HepG2 (cell line): ENCODE results near the gene TMEM250. TPM values are rescaled to one million over a fixed set of nuclear protein-coding genes. Genes with fewer than 3 reads are reported as not detected.

Experiments
- GABPA ChIP-seq, 2 experiments: IDR thresholded peaks; 2 replicates each; pipeline ENCODE4 v1.6.1; 2011 to 2016; ENCODE audit warnings: low read depth in 2 of 2, low read length in 1 of 2, missing biosample characterization in 1 of 2, missing genetic modification characterization in 1 of 2
- KDM3A ChIP-seq: IDR thresholded peaks from 2 replicates; pipeline ENCODE4 v1.6.1; 2018; ENCODE audit warnings: low read depth, missing compliant biosample characterization
- KDM4B ChIP-seq: sonication (generic); formaldehyde crosslinking; IDR thresholded peaks from 2 replicates; pipeline ENCODE4 v1.4.0; 2020; ENCODE audit warnings: missing genetic modification reagents
- KMT2A ChIP-seq: sonication (generic); formaldehyde crosslinking; IDR thresholded peaks from 2 replicates; pipeline ENCODE4 v1.4.0; 2020; ENCODE audit warnings: missing genetic modification reagents
- MAX ChIP-seq: IDR thresholded peaks from 2 replicates; pipeline ENCODE4 v1.6.1; 2012; ENCODE audit warnings: inconsistent platforms
- PPARG ChIP-seq: conservative IDR thresholded peaks from 2 replicates; pipeline ENCODE4 v1.6.1; 2016; ENCODE audit warnings: missing biosample characterization, missing genetic modification reagents
- REPIN1 ChIP-seq: sonication (generic); formaldehyde crosslinking; IDR thresholded peaks from 2 replicates; pipeline ENCODE4 v1.8.0; 2022; ENCODE audit warnings: missing genetic modification reagents, low read depth, mild to moderate bottlenecking, borderline replicate concordance
- SMARCC2 ChIP-seq: fragments of 450-650 bp; IDR thresholded peaks from 2 replicates; pipeline ENCODE4 v1.6.1; 2017; ENCODE audit warnings: antibody characterized with exemption, mild to moderate bottlenecking
- SP140L ChIP-seq: sonication (generic); formaldehyde crosslinking; IDR thresholded peaks from 2 replicates; pipeline ENCODE4 v1.4.0; 2020; ENCODE audit warnings: missing genetic modification reagents, borderline replicate concordance
- THYN1 ChIP-seq: sonication (generic); formaldehyde crosslinking; IDR thresholded peaks from 2 replicates; pipeline ENCODE4 v1.8.1; 2023; ENCODE audit warnings: low read depth, mild to moderate bottlenecking, moderate library complexity, missing genetic modification reagents, borderline replicate concordance
- ZEB1 ChIP-seq: IDR thresholded peaks from 2 replicates; pipeline ENCODE4 v1.6.1; 2012; ENCODE audit warnings: mild to moderate bottlenecking, low read depth, inconsistent platforms; ENCODE audit not compliant: insufficient replicate concordance
- ZNF136 ChIP-seq: sonication (generic); formaldehyde crosslinking; IDR thresholded peaks from 2 replicates; pipeline ENCODE4 v1.8.1; 2022; ENCODE audit warnings: low read depth, mild to moderate bottlenecking, moderate library complexity, missing genetic modification reagents
- ZNF530 ChIP-seq: sonication (generic); formaldehyde crosslinking; IDR thresholded peaks from 2 replicates; pipeline ENCODE4 v1.5.0; 2020; ENCODE audit warnings: low read depth, mild to moderate bottlenecking, missing genetic modification reagents
- ZNF569 ChIP-seq: sonication (generic); formaldehyde crosslinking; IDR thresholded peaks from 2 replicates; pipeline ENCODE4 v1.5.0; 2020; ENCODE audit warnings: mild to moderate bottlenecking, missing genetic modification reagents, moderate library complexity, borderline replicate concordance
- ZNF720 ChIP-seq: sonication (generic); formaldehyde crosslinking; IDR thresholded peaks from 2 replicates; pipeline ENCODE4 v1.4.0; 2020; ENCODE audit warnings: missing genetic modification reagents
- ZNF781 ChIP-seq: sonication (generic); formaldehyde crosslinking; IDR thresholded peaks from 2 replicates; pipeline ENCODE4 v1.5.1; 2020; ENCODE audit warnings: borderline replicate concordance, mild to moderate bottlenecking, missing genetic modification reagents; ENCODE audit errors: not compliant biosample characterization
- polyA plus RNA-seq, 8 experiments: library from polyadenylated mRNA; depleted of rRNA in 3 of 8; stranded (reverse) in 7 of 8; unstranded in 1 of 8; fragments of >200 nt; fragmentation: Illumina TruSeq in 4 of 8; extraction: Trizol in 4 of 8; gene quantifications; 2 replicates each; pipeline versions ENCODE4 v1.2.1 to v1.2.3, GENCODE V29; 2011 to 2016; ENCODE audit warnings: low read depth in 4 of 8, missing spikeins in 1 of 8, mixed read lengths in 1 of 8; ENCODE audit not compliant: insufficient read depth in 1 of 8
- total RNA-seq, 5 experiments: library from RNA; depleted of rRNA; stranded (reverse); fragments of >200 nt; fragmentation: Illumina TruSeq; extraction: Trizol; gene quantifications; 2 replicates each; pipeline ENCODE4 v1.2.3, GENCODE V29; 2016; ENCODE audit warnings: low read depth in 1 of 5
- TF ChIP-seq, protein P1 (sequence below), 2 experiments: sonication (generic) in 1 of 2; formaldehyde crosslinking in 1 of 2; IDR thresholded peaks; 2 replicates each; pipeline versions ENCODE4 v1.4.0 to v1.6.1; 2016 to 2020; ENCODE audit warnings: borderline replicate concordance in 1 of 2, low read depth in 1 of 2, mild to moderate bottlenecking in 1 of 2, missing genetic modification reagents in 1 of 2
- TF ChIP-seq, protein P2 (sequence below): fragments of 450-650 bp; IDR thresholded peaks from 2 replicates; pipeline ENCODE4 v1.6.1; 2017; ENCODE audit warnings: mild to moderate bottlenecking

TMEM250 gene
- total and polyA plus RNA-seq, 2 of the 13 experiments (the other 11 are each of a cell fraction or from before 2014, with no cell fraction given), result 5.5 to 13.9 TPM

GRCh38 chr9:136093995-136094881 lies 24.4 kb downstream of the TMEM250 start (continued):
- TF ChIP-seq, protein P1, sequence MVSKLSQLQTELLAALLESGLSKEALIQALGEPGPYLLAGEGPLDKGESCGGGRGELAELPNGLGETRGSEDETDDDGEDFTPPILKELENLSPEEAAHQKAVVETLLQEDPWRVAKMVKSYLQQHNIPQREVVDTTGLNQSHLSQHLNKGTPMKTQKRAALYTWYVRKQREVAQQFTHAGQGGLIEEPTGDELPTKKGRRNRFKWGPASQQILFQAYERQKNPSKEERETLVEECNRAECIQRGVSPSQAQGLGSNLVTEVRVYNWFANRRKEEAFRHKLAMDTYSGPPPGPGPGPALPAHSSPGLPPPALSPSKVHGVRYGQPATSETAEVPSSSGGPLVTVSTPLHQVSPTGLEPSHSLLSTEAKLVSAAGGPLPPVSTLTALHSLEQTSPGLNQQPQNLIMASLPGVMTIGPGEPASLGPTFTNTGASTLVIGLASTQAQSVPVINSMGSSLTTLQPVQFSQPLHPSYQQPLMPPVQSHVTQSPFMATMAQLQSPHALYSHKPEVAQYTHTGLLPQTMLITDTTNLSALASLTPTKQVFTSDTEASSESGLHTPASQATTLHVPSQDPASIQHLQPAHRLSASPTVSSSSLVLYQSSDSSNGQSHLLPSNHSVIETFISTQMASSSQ (IDR thresholded peaks at IDR 0.05; ENCODE audit: low read depth), result no peak
- TF ChIP-seq, protein P1 (CRISPR knock-in tag; IDR thresholded peaks at IDR 0.05; ENCODE audit: borderline replicate concordance), result no peak
- TF ChIP-seq REPIN1 (CRISPR knock-in tag) (peak; percentile 50; the same call in 1 of the 2 replicates), KMT2A (CRISPR knock-in tag) (no peak), ZEB1 (no peak), GABPA (IDR thresholded peaks at IDR 0.05; ENCODE audit: low read depth, low read length) (no peak), GABPA (CRISPR knock-in tag; IDR thresholded peaks at IDR 0.05; ENCODE audit: low read depth) (no peak), ZNF136 (CRISPR knock-in tag) (no peak), THYN1 (CRISPR knock-in tag) (no peak), PPARG (CRISPR knock-in tag) (no peak), MAX (peak; percentile 87), ZNF720 (no peak), ZNF781 (CRISPR knock-in tag) (peak; percentile 37), SP140L (CRISPR knock-in tag) (no peak), ZNF569 (CRISPR knock-in tag) (no peak), KDM3A (no peak), ZNF530 (CRISPR knock-in tag) (no peak), KDM4B (peak; percentile 44; the same call in 1 of the 2 replicates), SMARCC2 (no peak)
- TF ChIP-seq, protein P2, sequence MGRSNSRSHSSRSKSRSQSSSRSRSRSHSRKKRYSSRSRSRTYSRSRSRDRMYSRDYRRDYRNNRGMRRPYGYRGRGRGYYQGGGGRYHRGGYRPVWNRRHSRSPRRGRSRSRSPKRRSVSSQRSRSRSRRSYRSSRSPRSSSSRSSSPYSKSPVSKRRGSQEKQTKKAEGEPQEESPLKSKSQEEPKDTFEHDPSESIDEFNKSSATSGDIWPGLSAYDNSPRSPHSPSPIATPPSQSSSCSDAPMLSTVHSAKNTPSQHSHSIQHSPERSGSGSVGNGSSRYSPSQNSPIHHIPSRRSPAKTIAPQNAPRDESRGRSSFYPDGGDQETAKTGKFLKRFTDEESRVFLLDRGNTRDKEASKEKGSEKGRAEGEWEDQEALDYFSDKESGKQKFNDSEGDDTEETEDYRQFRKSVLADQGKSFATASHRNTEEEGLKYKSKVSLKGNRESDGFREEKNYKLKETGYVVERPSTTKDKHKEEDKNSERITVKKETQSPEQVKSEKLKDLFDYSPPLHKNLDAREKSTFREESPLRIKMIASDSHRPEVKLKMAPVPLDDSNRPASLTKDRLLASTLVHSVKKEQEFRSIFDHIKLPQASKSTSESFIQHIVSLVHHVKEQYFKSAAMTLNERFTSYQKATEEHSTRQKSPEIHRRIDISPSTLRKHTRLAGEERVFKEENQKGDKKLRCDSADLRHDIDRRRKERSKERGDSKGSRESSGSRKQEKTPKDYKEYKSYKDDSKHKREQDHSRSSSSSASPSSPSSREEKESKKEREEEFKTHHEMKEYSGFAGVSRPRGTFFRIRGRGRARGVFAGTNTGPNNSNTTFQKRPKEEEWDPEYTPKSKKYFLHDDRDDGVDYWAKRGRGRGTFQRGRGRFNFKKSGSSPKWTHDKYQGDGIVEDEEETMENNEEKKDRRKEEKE, result no peak
